Panc1 (cell line): ENCODE measurements around the gene MPV17. TPM values are rescaled to one million over a fixed set of nuclear protein-coding genes. Genes with fewer than 3 reads are reported as not detected.

ENCODE experiments used
- ATAC-seq: fragments of 200-7000 bp; cut with Tn5 transposase; 2 replicates; pipeline ENCODE4 v1.9.1; 2020; ENCODE audit warnings: mild to moderate bottlenecking, moderate library complexity
- BruUV-seq: library from RNA; stranded (reverse); fragments of 400-500 nt; replicated peaks from 2 replicates; lab custom pipeline; 2021; lab: Mats Ljungman, UMichigan
- CTCF ChIA-PET: fragments of 300-600 bp; sonication (Branson Sonifier 250); formaldehyde crosslinking; loops from one replicate; lab custom pipeline; 2022; ENCODE audit warnings: antibody characterized with exemption; lab: Charles Lee
- POLR2A ChIA-PET: fragments of 300-600 bp; sonication (Branson Sonifier 250); formaldehyde crosslinking; loops from one replicate; lab custom pipeline; 2022; ENCODE audit warnings: antibody characterized with exemption; lab: Charles Lee
- DNase-seq: peaks from one replicate; pipeline ENCODE4 v3.0.0-alpha.2; 2010; ENCODE audit warnings: low read depth, low spot score
- H3K27ac ChIP-seq: 2 replicates; pipeline ENCODE4 v1.5.1; 2011; ENCODE audit warnings: mild to moderate bottlenecking, low read length, inconsistent platforms
- H3K27me3 ChIP-seq: fragments of 200-500 bp; sonication (Bioruptor generic); 2 replicates; pipeline ENCODE4 v1.6.0; 2014; ENCODE audit warnings: low read length, inconsistent platforms; ENCODE audit not compliant: control insufficient read depth, insufficient read depth
- H3K36me3 ChIP-seq: fragments of 200-500 bp; sonication (Bioruptor generic); 2 replicates; pipeline ENCODE4 v1.5.1; 2014; ENCODE audit warnings: inconsistent platforms, mild to moderate bottlenecking, low read length, moderate library complexity; ENCODE audit not compliant: control insufficient read depth, insufficient read depth
- H3K4me1 ChIP-seq: 2 replicates; pipeline ENCODE4 v1.5.1; 2011; ENCODE audit warnings: inconsistent platforms, mild to moderate bottlenecking, low read length, moderate library complexity; ENCODE audit not compliant: control insufficient read depth, insufficient read depth
- H3K4me3 ChIP-seq, 2 experiments: 2 replicates each; pipeline ENCODE4 v1.5.1; 2011 to 2012; ENCODE audit warnings: low read depth in 2 of 2, low read length in 2 of 2, mild to moderate bottlenecking in 2 of 2, inconsistent platforms in 1 of 2, moderate library complexity in 1 of 2
- H3K9me3 ChIP-seq: fragments of 200-500 bp; sonication (Bioruptor generic); 2 replicates; pipeline ENCODE4 v1.5.1; 2014; ENCODE audit warnings: low read depth, mild to moderate bottlenecking, inconsistent platforms, low read length, moderate library complexity; ENCODE audit not compliant: control insufficient read depth, insufficient read depth
- POLR2AphosphoS5 ChIP-seq: IDR thresholded peaks from 2 replicates; pipeline ENCODE4 v1.6.1; 2012; ENCODE audit warnings: mild to moderate bottlenecking, low read depth, low read length, moderate library complexity
- SIN3A ChIP-seq: IDR thresholded peaks from 2 replicates; pipeline ENCODE4 v1.6.1; 2012; ENCODE audit warnings: low read depth, mild to moderate bottlenecking, low read length, moderate library complexity, borderline replicate concordance; ENCODE audit not compliant: insufficient read depth
- TCF7L2 ChIP-seq: IDR thresholded peaks from 2 replicates; pipeline ENCODE4 v1.6.1; 2011; ENCODE audit warnings: mild to moderate bottlenecking, low read depth, low read length, inconsistent platforms
- in situ Hi-C: cut with HindIII; loops from 2 replicates; pipeline ENCODE4 v1.10.0; 2016; ENCODE audit warnings: low sequenced_read_pairs, low pct_unique_long_range_greater_than_20kb
- intact Hi-C: fragments of 100-400 bp; cut with micrococcal nuclease; formaldehyde crosslinking; loops from one replicate; pipeline ENCODE4 v1.10.0; 2022; ENCODE audit not compliant: unreplicated experiment
- total RNA-seq: library from RNA; stranded (reverse); gene quantifications from one replicate; pipeline ENCODE4 v1.2.1, GENCODE V29; 2021; ENCODE audit not compliant: unreplicated experiment
- TF ChIP-seq, protein P1 (sequence below), 2 experiments: IDR thresholded peaks; 2 replicates each; pipeline ENCODE4 v1.6.1; 2011 to 2012; ENCODE audit warnings: low read depth in 2 of 2, control low read depth in 1 of 2, low read length in 1 of 2, mild to moderate bottlenecking in 1 of 2, moderate library complexity in 1 of 2; ENCODE audit not compliant: insufficient read depth in 1 of 2
- TF ChIP-seq, protein P2 (sequence below): fragments of 450-650 bp; IDR thresholded peaks from 2 replicates; pipeline ENCODE4 v1.5.1; 2017; ENCODE audit warnings: mild to moderate bottlenecking

The MPV17 gene
- total RNA-seq, 1 experiment from 2014 or later: 89.5 TPM

DNA sequence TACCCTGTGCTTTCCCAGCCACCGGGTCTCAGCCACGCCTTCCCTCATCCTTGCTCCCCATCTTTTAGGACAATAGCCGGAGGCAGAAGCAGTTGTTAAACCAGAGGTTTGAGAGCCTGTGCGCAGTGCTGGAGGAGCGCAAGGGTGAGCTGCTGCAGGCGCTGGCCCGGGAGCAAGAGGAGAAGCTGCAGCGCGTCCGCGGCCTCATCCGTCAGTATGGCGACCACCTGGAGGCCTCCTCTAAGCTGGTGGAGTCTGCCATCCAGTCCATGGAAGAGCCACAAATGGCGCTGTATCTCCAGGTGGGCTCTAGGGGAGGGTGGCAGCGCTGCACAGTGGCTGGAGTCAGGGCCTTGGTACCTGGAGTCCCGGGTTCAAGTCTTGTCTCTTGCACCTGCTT is 17.4 kb downstream of the MPV17 start:
- Histone ChIP-seq H3K27ac (no peak overlapping the region), H3K9me3 (no peaks in the 10 kb centered on the region), H3K36me3 (no peaks in the 10 kb centered on the region), H3K4me1 (no peaks in the 10 kb centered on the region), H3K4me3 (no peak overlapping the region), H3K27me3 (no peaks in the 10 kb centered on the region)
- intact Hi-C loops (no loop called here), in situ Hi-C loops (no loop called here)
- DNase-seq (no peak), ATAC-seq (no peak)
- TF ChIP-seq, protein P1, sequence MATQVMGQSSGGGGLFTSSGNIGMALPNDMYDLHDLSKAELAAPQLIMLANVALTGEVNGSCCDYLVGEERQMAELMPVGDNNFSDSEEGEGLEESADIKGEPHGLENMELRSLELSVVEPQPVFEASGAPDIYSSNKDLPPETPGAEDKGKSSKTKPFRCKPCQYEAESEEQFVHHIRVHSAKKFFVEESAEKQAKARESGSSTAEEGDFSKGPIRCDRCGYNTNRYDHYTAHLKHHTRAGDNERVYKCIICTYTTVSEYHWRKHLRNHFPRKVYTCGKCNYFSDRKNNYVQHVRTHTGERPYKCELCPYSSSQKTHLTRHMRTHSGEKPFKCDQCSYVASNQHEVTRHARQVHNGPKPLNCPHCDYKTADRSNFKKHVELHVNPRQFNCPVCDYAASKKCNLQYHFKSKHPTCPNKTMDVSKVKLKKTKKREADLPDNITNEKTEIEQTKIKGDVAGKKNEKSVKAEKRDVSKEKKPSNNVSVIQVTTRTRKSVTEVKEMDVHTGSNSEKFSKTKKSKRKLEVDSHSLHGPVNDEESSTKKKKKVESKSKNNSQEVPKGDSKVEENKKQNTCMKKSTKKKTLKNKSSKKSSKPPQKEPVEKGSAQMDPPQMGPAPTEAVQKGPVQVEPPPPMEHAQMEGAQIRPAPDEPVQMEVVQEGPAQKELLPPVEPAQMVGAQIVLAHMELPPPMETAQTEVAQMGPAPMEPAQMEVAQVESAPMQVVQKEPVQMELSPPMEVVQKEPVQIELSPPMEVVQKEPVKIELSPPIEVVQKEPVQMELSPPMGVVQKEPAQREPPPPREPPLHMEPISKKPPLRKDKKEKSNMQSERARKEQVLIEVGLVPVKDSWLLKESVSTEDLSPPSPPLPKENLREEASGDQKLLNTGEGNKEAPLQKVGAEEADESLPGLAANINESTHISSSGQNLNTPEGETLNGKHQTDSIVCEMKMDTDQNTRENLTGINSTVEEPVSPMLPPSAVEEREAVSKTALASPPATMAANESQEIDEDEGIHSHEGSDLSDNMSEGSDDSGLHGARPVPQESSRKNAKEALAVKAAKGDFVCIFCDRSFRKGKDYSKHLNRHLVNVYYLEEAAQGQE (IDR thresholded peaks at IDR 0.05; ENCODE audit: insufficient read depth in 1 of 2, low read depth in 2 of 2, low read length in 1 of 2): no peak
- no peak for TF ChIP-seq SIN3A
- ChIA-PET POLR2A (no interaction called here), CTCF (no interaction called here)
- BruUV-seq: no TSS peak

DNA sequence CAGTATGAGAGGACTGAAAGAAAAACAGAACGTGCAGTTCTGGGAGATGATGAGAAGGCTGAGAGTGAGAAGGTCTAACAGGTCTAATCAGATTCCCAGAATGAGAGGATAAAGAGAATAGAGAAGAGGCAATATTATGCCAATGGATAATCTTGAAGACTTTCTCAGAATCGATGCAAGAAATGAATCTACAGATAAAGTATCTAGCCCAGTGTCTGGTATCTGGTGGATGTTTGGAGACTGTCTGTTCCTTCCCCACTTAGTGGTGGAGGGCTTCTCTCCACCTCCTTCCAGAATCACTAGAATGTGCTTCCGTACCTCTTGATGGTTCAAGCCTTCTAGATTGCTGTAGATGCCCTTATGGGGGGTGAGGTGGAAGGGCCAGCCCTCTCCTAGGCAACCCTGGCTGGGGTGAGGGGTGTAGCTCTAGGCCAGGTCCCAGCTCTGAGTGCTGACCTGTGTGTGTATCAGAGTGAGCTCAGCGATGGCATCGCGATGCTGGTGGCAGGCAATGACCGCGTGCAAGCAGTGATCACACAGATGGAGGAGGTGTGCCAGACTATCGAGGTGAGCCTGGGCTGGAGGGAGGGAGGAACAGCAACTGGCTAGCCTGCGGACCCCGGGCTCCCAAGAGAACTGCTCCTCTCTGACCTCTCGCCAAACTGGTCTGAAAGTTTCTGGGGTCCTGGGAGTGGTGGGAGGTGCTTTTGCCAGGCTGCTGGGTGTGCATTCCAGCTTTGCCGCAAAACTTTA is 18.2 kb downstream of the MPV17 start:
- TF ChIP-seq, protein P2, sequence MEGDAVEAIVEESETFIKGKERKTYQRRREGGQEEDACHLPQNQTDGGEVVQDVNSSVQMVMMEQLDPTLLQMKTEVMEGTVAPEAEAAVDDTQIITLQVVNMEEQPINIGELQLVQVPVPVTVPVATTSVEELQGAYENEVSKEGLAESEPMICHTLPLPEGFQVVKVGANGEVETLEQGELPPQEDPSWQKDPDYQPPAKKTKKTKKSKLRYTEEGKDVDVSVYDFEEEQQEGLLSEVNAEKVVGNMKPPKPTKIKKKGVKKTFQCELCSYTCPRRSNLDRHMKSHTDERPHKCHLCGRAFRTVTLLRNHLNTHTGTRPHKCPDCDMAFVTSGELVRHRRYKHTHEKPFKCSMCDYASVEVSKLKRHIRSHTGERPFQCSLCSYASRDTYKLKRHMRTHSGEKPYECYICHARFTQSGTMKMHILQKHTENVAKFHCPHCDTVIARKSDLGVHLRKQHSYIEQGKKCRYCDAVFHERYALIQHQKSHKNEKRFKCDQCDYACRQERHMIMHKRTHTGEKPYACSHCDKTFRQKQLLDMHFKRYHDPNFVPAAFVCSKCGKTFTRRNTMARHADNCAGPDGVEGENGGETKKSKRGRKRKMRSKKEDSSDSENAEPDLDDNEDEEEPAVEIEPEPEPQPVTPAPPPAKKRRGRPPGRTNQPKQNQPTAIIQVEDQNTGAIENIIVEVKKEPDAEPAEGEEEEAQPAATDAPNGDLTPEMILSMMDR: no peak
- TF ChIP-seq, protein P1 (IDR thresholded peaks at IDR 0.05; ENCODE audit: insufficient read depth in 1 of 2, low read depth in 2 of 2, low read length in 1 of 2): no peak
- TF ChIP-seq POLR2AphosphoS5 (no peak), SIN3A (no peak), TCF7L2 (no peak)
- BruUV-seq: no TSS peak
- in situ Hi-C loops: no loop called here
- Histone ChIP-seq H3K4me1 (no peaks in the 10 kb centered on the region), H3K9me3 (no peaks in the 10 kb centered on the region), H3K27me3 (no peaks in the 10 kb centered on the region), H3K27ac (no peak overlapping the region), H3K36me3 (no peaks in the 10 kb centered on the region), H3K4me3 (no peak overlapping the region)
- ATAC-seq (no peak), DNase-seq (no peak)
- intact Hi-C loops: no loop called here
- ChIA-PET CTCF (no interaction called here), POLR2A (no interaction called here)
